HepG2 (cell line): ENCODE results near the gene SMIM22. TPM values are rescaled to one million over a fixed set of nuclear protein-coding genes. Genes with fewer than 3 reads are reported as not detected.

Experiments
- CBX1 ChIP-seq: IDR thresholded peaks from one replicate; pipeline ENCODE4 v1.6.1; 2016; ENCODE audit warnings: antibody characterized with exemption, low read depth
- CCAR2 ChIP-seq: fragments of 200-400 bp; formaldehyde crosslinking; optimal IDR thresholded peaks from 2 replicates; pipeline ENCODE3; 2018; ENCODE audit warnings: low read depth, mild to moderate bottlenecking, low read length, moderate library complexity
- DMAP1 ChIP-seq: IDR thresholded peaks from 2 replicates; pipeline ENCODE4 v1.6.1; 2016
- ELF1 ChIP-seq: sonication (generic); formaldehyde crosslinking; IDR thresholded peaks from 2 replicates; pipeline ENCODE4 v1.4.0; 2020; ENCODE audit warnings: missing genetic modification reagents
- ETV5 ChIP-seq: IDR thresholded peaks from 2 replicates; pipeline ENCODE4 v1.6.1; 2018; ENCODE audit warnings: missing biosample characterization, missing genetic modification reagents, inconsistent platforms, borderline replicate concordance
- EZH2 ChIP-seq: conservative IDR thresholded peaks from 2 replicates; pipeline ENCODE4 v1.6.1; 2012; ENCODE audit warnings: mild to moderate bottlenecking, low read depth, low read length, moderate library complexity
- JDP2 ChIP-seq: sonication (generic); formaldehyde crosslinking; IDR thresholded peaks from 2 replicates; pipeline ENCODE4 v1.8.1; 2022; ENCODE audit warnings: missing genetic modification reagents, borderline replicate concordance
- MED8 ChIP-seq: sonication (generic); formaldehyde crosslinking; IDR thresholded peaks from 2 replicates; pipeline ENCODE4 v1.8.1; 2023; ENCODE audit warnings: mild to moderate bottlenecking, missing genetic modification reagents; ENCODE audit not compliant: insufficient replicate concordance
- NCOR1 ChIP-seq: fragments of 200-600 bp; sonication (generic); IDR thresholded peaks from 2 replicates; pipeline ENCODE4 v1.7.0; 2017; ENCODE audit warnings: antibody characterized with exemption, low read length, borderline replicate concordance
- PHF20 ChIP-seq: sonication (generic); formaldehyde crosslinking; IDR thresholded peaks from 2 replicates; pipeline ENCODE4 v1.5.0; 2020; ENCODE audit warnings: mild to moderate bottlenecking, missing genetic modification reagents
- RFXAP ChIP-seq: sonication (generic); formaldehyde crosslinking; IDR thresholded peaks from 2 replicates; pipeline ENCODE4 v1.4.0; 2020; ENCODE audit warnings: missing genetic modification reagents, borderline replicate concordance
- SMARCC2 ChIP-seq: fragments of 450-650 bp; IDR thresholded peaks from 2 replicates; pipeline ENCODE4 v1.6.1; 2017; ENCODE audit warnings: antibody characterized with exemption, mild to moderate bottlenecking
- SP2 ChIP-seq: sonication (generic); formaldehyde crosslinking; IDR thresholded peaks from 2 replicates; pipeline ENCODE4 v1.5.1; 2020; ENCODE audit warnings: mild to moderate bottlenecking, missing genetic modification reagents
- ZFY ChIP-seq: sonication (generic); formaldehyde crosslinking; IDR thresholded peaks from 2 replicates; pipeline ENCODE4 v1.4.0; 2020; ENCODE audit warnings: missing genetic modification reagents
- ZNF543 ChIP-seq: sonication (generic); formaldehyde crosslinking; IDR thresholded peaks from 2 replicates; pipeline ENCODE4 v1.4.0; 2020; ENCODE audit warnings: mild to moderate bottlenecking, missing genetic modification reagents
- ZNF749 ChIP-seq: sonication (generic); formaldehyde crosslinking; IDR thresholded peaks from 2 replicates; pipeline ENCODE4 v1.8.0; 2022; ENCODE audit warnings: mild to moderate bottlenecking, missing genetic modification reagents, moderate library complexity, borderline replicate concordance
- polyA plus RNA-seq, 8 experiments: library from polyadenylated mRNA; depleted of rRNA in 3 of 8; stranded (reverse) in 7 of 8; unstranded in 1 of 8; fragments of >200 nt; fragmentation: Illumina TruSeq in 4 of 8; extraction: Trizol in 4 of 8; gene quantifications; 2 replicates each; pipeline versions ENCODE4 v1.2.1 to v1.2.3, GENCODE V29; 2011 to 2016; ENCODE audit warnings: low read depth in 4 of 8, missing spikeins in 1 of 8, mixed read lengths in 1 of 8; ENCODE audit not compliant: insufficient read depth in 1 of 8
- total RNA-seq, 5 experiments: library from RNA; depleted of rRNA; stranded (reverse); fragments of >200 nt; fragmentation: Illumina TruSeq; extraction: Trizol; gene quantifications; 2 replicates each; pipeline ENCODE4 v1.2.3, GENCODE V29; 2016; ENCODE audit warnings: low read depth in 1 of 5
- TF ChIP-seq, protein P1 (sequence below): sonication (generic); formaldehyde crosslinking; IDR thresholded peaks from 2 replicates; pipeline ENCODE4 v1.5.0; 2020; ENCODE audit warnings: mild to moderate bottlenecking, missing genetic modification reagents, borderline replicate concordance
- TF ChIP-seq, protein P2 (sequence below): sonication (generic); formaldehyde crosslinking; IDR thresholded peaks from 2 replicates; pipeline ENCODE4 v1.4.0; 2020; ENCODE audit warnings: missing genetic modification reagents
- TF ChIP-seq, protein P3 (sequence below): sonication (generic); formaldehyde crosslinking; IDR thresholded peaks from 2 replicates; pipeline ENCODE4 v1.5.1; 2020; ENCODE audit warnings: mild to moderate bottlenecking, moderate library complexity, missing genetic modification reagents
- TF ChIP-seq, protein P4 (sequence below): sonication (generic); formaldehyde crosslinking; IDR thresholded peaks from 2 replicates; pipeline ENCODE4 v1.8.1; 2023; ENCODE audit warnings: mild to moderate bottlenecking, missing genetic modification reagents

The SMIM22 gene
- total and polyA plus RNA-seq, 2 of the 13 experiments (the other 11 are each of a cell fraction or from before 2014, with no cell fraction given) = not detected

DNA sequence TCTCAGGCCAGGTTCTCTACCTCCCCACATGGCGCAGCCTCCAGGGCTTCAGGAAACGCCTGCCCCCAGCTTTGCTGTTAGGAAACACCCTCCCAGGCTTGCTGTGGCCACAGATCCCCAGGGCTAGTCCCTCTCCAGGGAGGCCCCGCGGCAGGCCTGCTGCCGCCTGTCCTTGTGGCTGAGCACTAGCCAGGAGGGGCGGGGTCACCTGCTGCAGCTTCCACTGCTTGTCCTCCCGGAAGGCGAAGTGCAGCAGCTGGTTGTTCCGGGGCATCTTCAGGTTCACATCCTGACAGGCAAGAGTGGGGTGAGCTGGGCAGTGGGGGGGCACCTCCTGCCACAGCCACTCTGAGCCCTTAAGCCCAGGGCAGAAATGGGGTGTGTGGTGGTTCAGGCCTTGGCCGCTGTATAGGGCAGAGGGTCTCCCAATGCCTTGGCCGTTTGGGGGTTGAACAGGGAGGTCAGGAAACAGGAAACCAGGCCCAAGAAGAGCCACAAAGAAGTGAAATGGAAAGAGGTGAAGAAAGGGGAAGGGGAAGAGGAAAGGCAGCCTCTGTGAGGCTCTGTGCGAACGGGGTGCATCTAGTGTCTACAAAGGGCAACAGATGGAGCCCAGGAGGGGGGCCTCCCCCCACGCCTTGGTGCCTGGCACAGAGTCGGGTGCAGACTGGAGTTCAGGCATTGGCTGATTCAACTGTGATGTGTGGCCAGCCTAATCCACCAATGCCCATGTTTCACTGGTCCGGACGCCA, 5.3 kb downstream of the SMIM22 start (continued):
- TF ChIP-seq, protein P1, sequence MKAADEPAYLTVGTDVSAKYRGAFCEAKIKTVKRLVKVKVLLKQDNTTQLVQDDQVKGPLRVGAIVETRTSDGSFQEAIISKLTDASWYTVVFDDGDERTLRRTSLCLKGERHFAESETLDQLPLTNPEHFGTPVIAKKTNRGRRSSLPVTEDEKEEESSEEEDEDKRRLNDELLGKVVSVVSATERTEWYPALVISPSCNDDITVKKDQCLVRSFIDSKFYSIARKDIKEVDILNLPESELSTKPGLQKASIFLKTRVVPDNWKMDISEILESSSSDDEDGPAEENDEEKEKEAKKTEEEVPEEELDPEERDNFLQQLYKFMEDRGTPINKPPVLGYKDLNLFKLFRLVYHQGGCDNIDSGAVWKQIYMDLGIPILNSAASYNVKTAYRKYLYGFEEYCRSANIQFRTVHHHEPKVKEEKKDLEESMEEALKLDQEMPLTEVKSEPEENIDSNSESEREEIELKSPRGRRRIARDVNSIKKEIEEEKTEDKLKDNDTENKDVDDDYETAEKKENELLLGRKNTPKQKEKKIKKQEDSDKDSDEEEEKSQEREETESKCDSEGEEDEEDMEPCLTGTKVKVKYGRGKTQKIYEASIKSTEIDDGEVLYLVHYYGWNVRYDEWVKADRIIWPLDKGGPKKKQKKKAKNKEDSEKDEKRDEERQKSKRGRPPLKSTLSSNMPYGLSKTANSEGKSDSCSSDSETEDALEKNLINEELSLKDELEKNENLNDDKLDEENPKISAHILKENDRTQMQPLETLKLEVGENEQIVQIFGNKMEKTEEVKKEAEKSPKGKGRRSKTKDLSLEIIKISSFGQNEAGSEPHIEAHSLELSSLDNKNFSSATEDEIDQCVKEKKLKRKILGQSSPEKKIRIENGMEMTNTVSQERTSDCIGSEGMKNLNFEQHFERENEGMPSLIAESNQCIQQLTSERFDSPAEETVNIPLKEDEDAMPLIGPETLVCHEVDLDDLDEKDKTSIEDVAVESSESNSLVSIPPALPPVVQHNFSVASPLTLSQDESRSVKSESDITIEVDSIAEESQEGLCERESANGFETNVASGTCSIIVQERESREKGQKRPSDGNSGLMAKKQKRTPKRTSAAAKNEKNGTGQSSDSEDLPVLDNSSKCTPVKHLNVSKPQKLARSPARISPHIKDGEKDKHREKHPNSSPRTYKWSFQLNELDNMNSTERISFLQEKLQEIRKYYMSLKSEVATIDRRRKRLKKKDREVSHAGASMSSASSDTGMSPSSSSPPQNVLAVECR (CRISPR knock-in tag) = peak; percentile 43; the same call in 1 of the 2 replicates
- peak; percentile 63 for TF ChIP-seq CBX1
- TF ChIP-seq MED8 (CRISPR knock-in tag) = no peak
- TF ChIP-seq, protein P2, sequence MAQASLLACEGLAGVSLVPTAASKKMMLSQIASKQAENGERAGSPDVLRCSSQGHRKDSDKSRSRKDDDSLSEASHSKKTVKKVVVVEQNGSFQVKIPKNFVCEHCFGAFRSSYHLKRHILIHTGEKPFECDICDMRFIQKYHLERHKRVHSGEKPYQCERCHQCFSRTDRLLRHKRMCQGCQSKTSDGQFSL (CRISPR knock-in tag) = peak; percentile 95
- TF ChIP-seq JDP2 = no peak
- no peak for TF ChIP-seq RFXAP (CRISPR knock-in tag)
- peak; percentile 69; the same call in 1 of the 2 replicates for TF ChIP-seq ELF1 (CRISPR knock-in tag)
- TF ChIP-seq ZFY (CRISPR knock-in tag) = peak; percentile 66
- no peak for TF ChIP-seq CCAR2
- TF ChIP-seq PHF20 (CRISPR knock-in tag) = peak; percentile 77
- no peak for TF ChIP-seq NCOR1
- no peak for TF ChIP-seq ZNF749
- TF ChIP-seq ZNF543 (CRISPR knock-in tag) = no peak
- peak; percentile 28; the same call in 1 of the 2 replicates for TF ChIP-seq ETV5 (CRISPR knock-in tag)
- TF ChIP-seq DMAP1 (CRISPR knock-in tag) = peak; percentile 45; the same call in 1 of the 2 replicates
- no peak for TF ChIP-seq SMARCC2
- 0 out of 2 replicates have a peak, but pooled peaks have one; percentile 42 for TF ChIP-seq SP2 (CRISPR knock-in tag)
- TF ChIP-seq, protein P3, sequence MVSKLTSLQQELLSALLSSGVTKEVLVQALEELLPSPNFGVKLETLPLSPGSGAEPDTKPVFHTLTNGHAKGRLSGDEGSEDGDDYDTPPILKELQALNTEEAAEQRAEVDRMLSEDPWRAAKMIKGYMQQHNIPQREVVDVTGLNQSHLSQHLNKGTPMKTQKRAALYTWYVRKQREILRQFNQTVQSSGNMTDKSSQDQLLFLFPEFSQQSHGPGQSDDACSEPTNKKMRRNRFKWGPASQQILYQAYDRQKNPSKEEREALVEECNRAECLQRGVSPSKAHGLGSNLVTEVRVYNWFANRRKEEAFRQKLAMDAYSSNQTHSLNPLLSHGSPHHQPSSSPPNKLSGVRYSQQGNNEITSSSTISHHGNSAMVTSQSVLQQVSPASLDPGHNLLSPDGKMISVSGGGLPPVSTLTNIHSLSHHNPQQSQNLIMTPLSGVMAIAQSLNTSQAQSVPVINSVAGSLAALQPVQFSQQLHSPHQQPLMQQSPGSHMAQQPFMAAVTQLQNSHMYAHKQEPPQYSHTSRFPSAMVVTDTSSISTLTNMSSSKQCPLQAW (CRISPR knock-in tag) = peak; percentile 80; the same call in 1 of the 2 replicates
- no peak for TF ChIP-seq EZH2
- TF ChIP-seq, protein P4, sequence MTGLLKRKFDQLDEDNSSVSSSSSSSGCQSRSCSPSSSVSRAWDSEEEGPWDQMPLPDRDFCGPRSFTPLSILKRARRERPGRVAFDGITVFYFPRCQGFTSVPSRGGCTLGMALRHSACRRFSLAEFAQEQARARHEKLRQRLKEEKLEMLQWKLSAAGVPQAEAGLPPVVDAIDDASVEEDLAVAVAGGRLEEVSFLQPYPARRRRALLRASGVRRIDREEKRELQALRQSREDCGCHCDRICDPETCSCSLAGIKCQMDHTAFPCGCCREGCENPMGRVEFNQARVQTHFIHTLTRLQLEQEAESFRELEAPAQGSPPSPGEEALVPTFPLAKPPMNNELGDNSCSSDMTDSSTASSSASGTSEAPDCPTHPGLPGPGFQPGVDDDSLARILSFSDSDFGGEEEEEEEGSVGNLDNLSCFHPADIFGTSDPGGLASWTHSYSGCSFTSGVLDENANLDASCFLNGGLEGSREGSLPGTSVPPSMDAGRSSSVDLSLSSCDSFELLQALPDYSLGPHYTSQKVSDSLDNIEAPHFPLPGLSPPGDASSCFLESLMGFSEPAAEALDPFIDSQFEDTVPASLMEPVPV (CRISPR knock-in tag) = no peak
